HepG2 (cell line): Measurements from ENCODE around the gene DHX34. TPM values are rescaled to one million over a fixed set of nuclear protein-coding genes. Genes with fewer than 3 reads are reported as not detected.
A peak's percentile ranks its signal among the peaks of the same experiment; 100 is the strongest.

Source experiments
- AGO2 ChIP-seq: fragments of 200-400 bp; formaldehyde crosslinking; optimal IDR thresholded peaks from 2 replicates; pipeline ENCODE3; 2017; ENCODE audit warnings: mild to moderate bottlenecking, low read depth, low read length, moderate library complexity
- AHR ChIP-seq: IDR thresholded peaks from 2 replicates; pipeline ENCODE4 v1.6.1; 2018; ENCODE audit warnings: missing genetic modification reagents, missing compliant biosample characterization
- CBX1 ChIP-seq: IDR thresholded peaks from one replicate; pipeline ENCODE4 v1.6.1; 2016; ENCODE audit warnings: antibody characterized with exemption, low read depth
- EP300 ChIP-seq, 3 experiments: sonication (generic) in 1 of 3; formaldehyde crosslinking in 1 of 3; IDR thresholded peaks; 2 replicates each; pipeline versions ENCODE4 v1.5.1 to v1.6.1; 2011 to 2020; ENCODE audit warnings: low read depth in 2 of 3, low read length in 2 of 3, borderline replicate concordance in 1 of 3, improper control_type of control experiment in 1 of 3, mild to moderate bottlenecking in 1 of 3, missing genetic modification reagents in 1 of 3, moderate library complexity in 1 of 3
- KDM3A ChIP-seq: IDR thresholded peaks from 2 replicates; pipeline ENCODE4 v1.6.1; 2018; ENCODE audit warnings: low read depth, missing compliant biosample characterization
- RBFOX2 ChIP-seq: fragments of 200-400 bp; formaldehyde crosslinking; IDR thresholded peaks from 2 replicates; pipeline ENCODE4 v1.6.1; 2017; ENCODE audit warnings: low read depth, mild to moderate bottlenecking, low read length
- SIN3A ChIP-seq: IDR thresholded peaks from 2 replicates; pipeline ENCODE4 v1.6.1; 2011; ENCODE audit warnings: low read depth, mild to moderate bottlenecking, control low read depth, low read length, borderline replicate concordance
- ZBTB8A ChIP-seq: sonication (generic); formaldehyde crosslinking; IDR thresholded peaks from 2 replicates; pipeline ENCODE4 v1.4.0; 2020; ENCODE audit warnings: mild to moderate bottlenecking, low read depth, missing genetic modification reagents, borderline replicate concordance
- ZMAT3 ChIP-seq: sonication (generic); formaldehyde crosslinking; conservative IDR thresholded peaks from 2 replicates; pipeline ENCODE4 v1.7.0; 2021; ENCODE audit warnings: missing genetic modification reagents
- ZNF234 ChIP-seq: sonication (generic); formaldehyde crosslinking; conservative IDR thresholded peaks from 2 replicates; pipeline ENCODE4 v1.5.1; 2020; ENCODE audit warnings: mild to moderate bottlenecking, missing genetic modification reagents
- ZNF441 ChIP-seq: sonication (generic); formaldehyde crosslinking; IDR thresholded peaks from 2 replicates; pipeline ENCODE4 v1.7.0; 2021; ENCODE audit warnings: missing genetic modification reagents, borderline replicate concordance
- ZNF564 ChIP-seq: sonication (generic); formaldehyde crosslinking; IDR thresholded peaks from 2 replicates; pipeline ENCODE4 v1.8.1; 2023; ENCODE audit warnings: mild to moderate bottlenecking, missing genetic modification reagents
- polyA plus RNA-seq, 8 experiments: library from polyadenylated mRNA; depleted of rRNA in 3 of 8; stranded (reverse) in 7 of 8; unstranded in 1 of 8; fragments of >200 nt; fragmentation: Illumina TruSeq in 4 of 8; extraction: Trizol in 4 of 8; gene quantifications; 2 replicates each; pipeline versions ENCODE4 v1.2.1 to v1.2.3, GENCODE V29; 2011 to 2016; ENCODE audit warnings: low read depth in 4 of 8, missing spikeins in 1 of 8, mixed read lengths in 1 of 8; ENCODE audit not compliant: insufficient read depth in 1 of 8
- total RNA-seq, 5 experiments: library from RNA; depleted of rRNA; stranded (reverse); fragments of >200 nt; fragmentation: Illumina TruSeq; extraction: Trizol; gene quantifications; 2 replicates each; pipeline ENCODE4 v1.2.3, GENCODE V29; 2016; ENCODE audit warnings: low read depth in 1 of 5
- TF ChIP-seq, protein P1 (sequence below): sonication (generic); formaldehyde crosslinking; IDR thresholded peaks from 2 replicates; pipeline ENCODE4 v1.5.0; 2020; ENCODE audit warnings: missing genetic modification reagents
- TF ChIP-seq, protein P2 (sequence below): sonication (generic); formaldehyde crosslinking; conservative IDR thresholded peaks from 2 replicates; pipeline ENCODE4 v1.4.0; 2020; ENCODE audit warnings: missing genetic modification reagents
- TF ChIP-seq, protein P3 (sequence below): IDR thresholded peaks from 2 replicates; pipeline ENCODE4 v1.6.1; 2016; ENCODE audit warnings: control low read depth
- TF ChIP-seq, protein P4 (sequence below): sonication (generic); IDR thresholded peaks from 2 replicates; pipeline ENCODE4 v1.6.1; 2016; ENCODE audit warnings: low read depth, borderline replicate concordance
- TF ChIP-seq, protein P5 (sequence below): sonication (generic); formaldehyde crosslinking; conservative IDR thresholded peaks from 2 replicates; pipeline ENCODE4 v1.4.0; 2020; ENCODE audit warnings: missing genetic modification reagents
- TF ChIP-seq, protein P6 (sequence below): sonication (generic); formaldehyde crosslinking; IDR thresholded peaks from 2 replicates; pipeline ENCODE4 v1.4.0; 2020; ENCODE audit warnings: missing genetic modification reagents, mild to moderate bottlenecking, borderline replicate concordance

DHX34 gene
- total and polyA plus RNA-seq, 2 of the 13 experiments (the other 11 are each of a cell fraction or from before 2014, with no cell fraction given), result 9.2 to 12.0 TPM

DNA sequence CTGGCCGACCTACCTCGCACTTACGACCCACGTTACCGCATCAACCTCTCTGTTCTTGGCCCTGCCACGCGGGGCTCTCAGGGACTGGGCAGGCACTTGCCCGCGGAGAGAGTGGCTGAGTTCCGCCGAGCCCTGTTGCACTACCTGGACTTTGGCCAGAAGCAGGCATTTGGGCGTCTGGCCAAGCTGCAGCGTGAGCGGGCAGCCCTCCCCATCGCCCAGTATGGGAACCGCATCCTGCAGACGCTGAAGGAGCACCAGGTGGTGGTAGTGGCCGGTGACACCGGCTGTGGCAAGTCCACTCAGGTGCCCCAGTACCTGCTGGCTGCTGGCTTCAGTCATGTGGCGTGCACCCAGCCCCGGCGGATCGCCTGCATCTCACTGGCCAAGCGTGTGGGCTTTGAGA lies 4.2 kb downstream of the DHX34 start (continued):
- TF ChIP-seq, protein P1, sequence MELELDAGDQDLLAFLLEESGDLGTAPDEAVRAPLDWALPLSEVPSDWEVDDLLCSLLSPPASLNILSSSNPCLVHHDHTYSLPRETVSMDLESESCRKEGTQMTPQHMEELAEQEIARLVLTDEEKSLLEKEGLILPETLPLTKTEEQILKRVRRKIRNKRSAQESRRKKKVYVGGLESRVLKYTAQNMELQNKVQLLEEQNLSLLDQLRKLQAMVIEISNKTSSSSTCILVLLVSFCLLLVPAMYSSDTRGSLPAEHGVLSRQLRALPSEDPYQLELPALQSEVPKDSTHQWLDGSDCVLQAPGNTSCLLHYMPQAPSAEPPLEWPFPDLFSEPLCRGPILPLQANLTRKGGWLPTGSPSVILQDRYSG (CRISPR knock-in tag), result no peak
- TF ChIP-seq ZNF234 (CRISPR knock-in tag) (no peak), CBX1 (no peak), RBFOX2 (peak; percentile 68), ZBTB8A (no peak), ZNF564 (CRISPR knock-in tag) (0 out of 2 replicates have a peak, but pooled peaks have one; percentile 75), SIN3A (peak; percentile 58; the same call in 1 of the 2 replicates), KDM3A (0 out of 2 replicates have a peak, but pooled peaks have one; percentile 62), AGO2 (peak; percentile 83), AHR (CRISPR knock-in tag) (0 out of 2 replicates have a peak, but pooled peaks have one; percentile 49), ZNF441 (CRISPR knock-in tag) (no peak), EP300 (IDR thresholded peaks at IDR 0.05; ENCODE audit: low read depth in 2 of 2, low read length in 2 of 2) (0 out of 4 replicates have a peak, but pooled peaks of 1 of the 2 experiments have one; percentile 37), EP300 (CRISPR knock-in tag; IDR thresholded peaks at IDR 0.05; ENCODE audit: borderline replicate concordance) (no peak), ZMAT3 (CRISPR knock-in tag) (peak; percentile 70; the same call in 1 of the 2 replicates)
- TF ChIP-seq, protein P2, sequence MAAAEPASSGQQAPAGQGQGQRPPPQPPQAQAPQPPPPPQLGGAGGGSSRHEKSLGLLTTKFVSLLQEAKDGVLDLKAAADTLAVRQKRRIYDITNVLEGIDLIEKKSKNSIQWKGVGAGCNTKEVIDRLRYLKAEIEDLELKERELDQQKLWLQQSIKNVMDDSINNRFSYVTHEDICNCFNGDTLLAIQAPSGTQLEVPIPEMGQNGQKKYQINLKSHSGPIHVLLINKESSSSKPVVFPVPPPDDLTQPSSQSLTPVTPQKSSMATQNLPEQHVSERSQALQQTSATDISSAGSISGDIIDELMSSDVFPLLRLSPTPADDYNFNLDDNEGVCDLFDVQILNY (CRISPR knock-in tag), result no peak
- TF ChIP-seq, protein P3, sequence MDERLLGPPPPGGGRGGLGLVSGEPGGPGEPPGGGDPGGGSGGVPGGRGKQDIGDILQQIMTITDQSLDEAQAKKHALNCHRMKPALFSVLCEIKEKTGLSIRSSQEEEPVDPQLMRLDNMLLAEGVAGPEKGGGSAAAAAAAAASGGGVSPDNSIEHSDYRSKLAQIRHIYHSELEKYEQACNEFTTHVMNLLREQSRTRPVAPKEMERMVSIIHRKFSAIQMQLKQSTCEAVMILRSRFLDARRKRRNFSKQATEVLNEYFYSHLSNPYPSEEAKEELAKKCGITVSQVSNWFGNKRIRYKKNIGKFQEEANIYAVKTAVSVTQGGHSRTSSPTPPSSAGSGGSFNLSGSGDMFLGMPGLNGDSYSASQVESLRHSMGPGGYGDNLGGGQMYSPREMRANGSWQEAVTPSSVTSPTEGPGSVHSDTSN (CRISPR knock-in tag), result no peak
- TF ChIP-seq, protein P4, sequence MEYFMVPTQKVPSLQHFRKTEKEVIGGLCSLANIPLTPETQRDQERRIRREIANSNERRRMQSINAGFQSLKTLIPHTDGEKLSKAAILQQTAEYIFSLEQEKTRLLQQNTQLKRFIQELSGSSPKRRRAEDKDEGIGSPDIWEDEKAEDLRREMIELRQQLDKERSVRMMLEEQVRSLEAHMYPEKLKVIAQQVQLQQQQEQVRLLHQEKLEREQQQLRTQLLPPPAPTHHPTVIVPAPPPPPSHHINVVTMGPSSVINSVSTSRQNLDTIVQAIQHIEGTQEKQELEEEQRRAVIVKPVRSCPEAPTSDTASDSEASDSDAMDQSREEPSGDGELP, result peak; percentile 61; the same call in 1 of the 2 replicates
- TF ChIP-seq, protein P5, sequence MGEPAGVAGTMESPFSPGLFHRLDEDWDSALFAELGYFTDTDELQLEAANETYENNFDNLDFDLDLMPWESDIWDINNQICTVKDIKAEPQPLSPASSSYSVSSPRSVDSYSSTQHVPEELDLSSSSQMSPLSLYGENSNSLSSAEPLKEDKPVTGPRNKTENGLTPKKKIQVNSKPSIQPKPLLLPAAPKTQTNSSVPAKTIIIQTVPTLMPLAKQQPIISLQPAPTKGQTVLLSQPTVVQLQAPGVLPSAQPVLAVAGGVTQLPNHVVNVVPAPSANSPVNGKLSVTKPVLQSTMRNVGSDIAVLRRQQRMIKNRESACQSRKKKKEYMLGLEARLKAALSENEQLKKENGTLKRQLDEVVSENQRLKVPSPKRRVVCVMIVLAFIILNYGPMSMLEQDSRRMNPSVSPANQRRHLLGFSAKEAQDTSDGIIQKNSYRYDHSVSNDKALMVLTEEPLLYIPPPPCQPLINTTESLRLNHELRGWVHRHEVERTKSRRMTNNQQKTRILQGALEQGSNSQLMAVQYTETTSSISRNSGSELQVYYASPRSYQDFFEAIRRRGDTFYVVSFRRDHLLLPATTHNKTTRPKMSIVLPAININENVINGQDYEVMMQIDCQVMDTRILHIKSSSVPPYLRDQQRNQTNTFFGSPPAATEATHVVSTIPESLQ, result no peak
- TF ChIP-seq, protein P6, sequence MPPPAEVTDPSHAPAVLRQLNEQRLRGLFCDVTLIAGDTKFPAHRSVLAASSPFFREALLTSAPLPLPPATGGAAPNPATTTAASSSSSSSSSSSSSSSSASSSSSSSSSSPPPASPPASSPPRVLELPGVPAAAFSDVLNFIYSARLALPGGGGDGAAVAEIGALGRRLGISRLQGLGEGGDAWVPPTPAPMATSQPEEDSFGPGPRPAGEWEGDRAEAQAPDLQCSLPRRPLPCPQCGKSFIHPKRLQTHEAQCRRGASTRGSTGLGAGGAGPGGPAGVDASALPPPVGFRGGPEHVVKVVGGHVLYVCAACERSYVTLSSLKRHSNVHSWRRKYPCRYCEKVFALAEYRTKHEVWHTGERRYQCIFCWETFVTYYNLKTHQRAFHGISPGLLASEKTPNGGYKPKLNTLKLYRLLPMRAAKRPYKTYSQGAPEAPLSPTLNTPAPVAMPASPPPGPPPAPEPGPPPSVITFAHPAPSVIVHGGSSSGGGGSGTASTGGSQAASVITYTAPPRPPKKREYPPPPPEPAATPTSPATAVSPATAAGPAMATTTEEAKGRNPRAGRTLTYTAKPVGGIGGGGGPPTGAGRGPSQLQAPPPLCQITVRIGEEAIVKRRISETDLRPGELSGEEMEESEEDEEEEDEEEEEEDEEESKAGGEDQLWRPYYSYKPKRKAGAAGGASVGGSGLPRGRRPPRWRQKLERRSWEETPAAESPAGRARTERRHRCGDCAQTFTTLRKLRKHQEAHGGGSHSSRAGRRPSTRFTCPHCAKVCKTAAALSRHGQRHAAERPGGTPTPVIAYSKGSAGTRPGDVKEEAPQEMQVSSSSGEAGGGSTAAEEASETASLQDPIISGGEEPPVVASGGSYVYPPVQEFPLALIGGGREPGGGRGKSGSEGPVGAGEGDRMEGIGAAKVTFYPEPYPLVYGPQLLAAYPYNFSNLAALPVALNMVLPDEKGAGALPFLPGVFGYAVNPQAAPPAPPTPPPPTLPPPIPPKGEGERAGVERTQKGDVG (CRISPR knock-in tag), result peak; percentile 97
